RWPE1 (cell line): ENCODE data around the gene POSTN.
A peak's percentile ranks its signal among the peaks of the same experiment; 100 is the strongest.

Experiments
- CTCF ChIA-PET: fragments of 350-600 bp; sonication (Branson Sonifier 250); formaldehyde crosslinking; extraction: SDS; loops from one replicate; lab custom pipeline; 2021; lab: Yijun Ruan, JAX
- POLR2A ChIA-PET: fragments of 400-600 bp; formaldehyde crosslinking; extraction: SDS; loops from one replicate; lab custom pipeline; 2020; ENCODE audit warnings: antibody characterized with exemption; ENCODE audit not compliant: low non-redundant PET; lab: Yijun Ruan, JAX
- DNase-seq: peaks from one replicate; pipeline ENCODE4 v3.0.0; 2012; ENCODE audit warnings: low spot score
- H3K27ac ChIP-seq: fragments of 450-650 bp; 2 replicates; pipeline ENCODE4 v1.5.1; 2017
- TF ChIP-seq, protein P1 (sequence below): fragments of 450-650 bp; conservative IDR thresholded peaks from 2 replicates; pipeline ENCODE4 v1.5.1; 2017; ENCODE audit warnings: low read depth, mild to moderate bottlenecking

The POSTN gene

DNA sequence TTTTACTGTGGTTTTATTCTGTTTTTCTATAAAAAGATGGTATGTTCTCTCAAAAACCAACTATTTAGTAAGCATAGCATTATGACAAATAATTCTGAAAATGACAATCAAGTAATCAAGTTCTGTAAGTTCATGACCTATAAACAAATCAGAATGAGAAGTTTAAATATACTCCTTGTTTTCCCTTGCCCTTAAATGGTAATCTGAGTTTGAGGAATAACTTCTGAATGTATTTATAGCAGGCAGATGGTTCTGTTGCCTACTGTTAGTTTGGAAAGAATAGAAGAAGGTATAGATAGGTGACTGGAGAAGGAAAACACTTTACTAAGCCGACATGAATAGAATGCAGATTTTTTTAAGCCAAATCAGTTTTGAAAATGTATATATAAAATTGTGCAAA, 63.9 kb downstream of the POSTN start:
- H3K27ac ChIP-seq: no peak overlapping the region
- no peak for DNase-seq
- ChIA-PET CTCF (interaction anchor here (0.7 kb wide), 1 partner anchor 9 kb away, joined by 4 read pairs; no protein-coding TSS in a partner anchor), POLR2A (no interaction called here)
- TF ChIP-seq, protein P1, sequence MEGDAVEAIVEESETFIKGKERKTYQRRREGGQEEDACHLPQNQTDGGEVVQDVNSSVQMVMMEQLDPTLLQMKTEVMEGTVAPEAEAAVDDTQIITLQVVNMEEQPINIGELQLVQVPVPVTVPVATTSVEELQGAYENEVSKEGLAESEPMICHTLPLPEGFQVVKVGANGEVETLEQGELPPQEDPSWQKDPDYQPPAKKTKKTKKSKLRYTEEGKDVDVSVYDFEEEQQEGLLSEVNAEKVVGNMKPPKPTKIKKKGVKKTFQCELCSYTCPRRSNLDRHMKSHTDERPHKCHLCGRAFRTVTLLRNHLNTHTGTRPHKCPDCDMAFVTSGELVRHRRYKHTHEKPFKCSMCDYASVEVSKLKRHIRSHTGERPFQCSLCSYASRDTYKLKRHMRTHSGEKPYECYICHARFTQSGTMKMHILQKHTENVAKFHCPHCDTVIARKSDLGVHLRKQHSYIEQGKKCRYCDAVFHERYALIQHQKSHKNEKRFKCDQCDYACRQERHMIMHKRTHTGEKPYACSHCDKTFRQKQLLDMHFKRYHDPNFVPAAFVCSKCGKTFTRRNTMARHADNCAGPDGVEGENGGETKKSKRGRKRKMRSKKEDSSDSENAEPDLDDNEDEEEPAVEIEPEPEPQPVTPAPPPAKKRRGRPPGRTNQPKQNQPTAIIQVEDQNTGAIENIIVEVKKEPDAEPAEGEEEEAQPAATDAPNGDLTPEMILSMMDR: no peak

DNA sequence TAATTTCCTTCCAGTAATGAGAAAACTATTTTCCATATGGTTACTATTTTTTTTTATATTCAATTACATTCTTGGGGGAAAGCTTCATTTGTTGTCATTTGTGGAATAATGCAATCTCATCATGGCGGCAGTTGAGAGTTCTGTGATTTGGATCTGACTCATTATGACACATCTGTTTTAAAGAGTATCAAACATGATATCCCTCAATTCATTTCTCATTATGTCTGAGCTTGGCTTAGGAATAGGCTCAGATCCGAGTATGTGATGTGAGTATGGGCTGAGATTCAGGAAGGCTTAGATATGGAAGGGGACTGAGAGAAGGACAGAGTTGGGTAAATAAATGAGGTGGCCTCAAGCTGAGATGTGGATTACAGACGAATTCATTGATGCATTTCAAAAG, 64.4 kb downstream of the POSTN start:
- TF ChIP-seq, protein P1: no peak
- ChIA-PET POLR2A (no interaction called here), CTCF (interaction anchor here (0.7 kb wide), 1 partner anchor 10 kb away, joined by 4 read pairs; no protein-coding TSS in a partner anchor)
- peak; percentile 17 for DNase-seq
- H3K27ac ChIP-seq: no peak overlapping the region

- TF ChIP-seq, protein P1: no peak
- no peak overlapping the region for H3K27ac ChIP-seq
- ChIA-PET CTCF (no interaction called here), POLR2A (no interaction called here)
- no peak for DNase-seq
These were observed 67.5 kb downstream of the POSTN start for GRCh38 chr13:37531049-37531448.

DNA sequence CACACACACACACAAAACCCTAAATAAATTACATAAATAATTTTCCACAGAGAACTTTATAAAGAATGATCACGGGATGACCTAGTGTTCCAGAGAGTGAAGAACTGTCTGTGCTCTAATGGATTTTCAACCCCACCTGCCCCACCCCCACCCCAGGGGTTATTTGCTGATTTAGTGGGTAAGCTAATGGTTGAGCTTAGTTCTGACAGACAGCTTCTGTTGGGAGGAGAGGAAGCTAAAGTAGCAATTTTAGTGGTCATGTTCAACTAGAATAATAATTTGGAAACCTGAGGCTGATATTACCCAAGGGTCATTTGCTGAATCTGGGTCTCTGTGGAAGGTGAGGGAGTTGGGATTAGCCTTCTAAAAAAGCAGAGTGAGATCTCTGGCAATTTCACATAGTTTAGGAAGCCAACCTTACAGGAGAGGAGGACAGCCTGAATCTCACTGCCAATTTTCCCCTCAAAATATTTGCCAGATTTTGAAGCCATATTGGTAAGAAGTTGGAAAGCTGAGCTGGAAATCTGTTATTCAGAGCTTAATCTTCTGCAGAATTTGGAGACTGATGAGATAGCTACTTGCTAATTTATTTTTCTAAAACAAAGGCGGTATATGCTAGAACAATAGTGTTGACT, 68.7 kb downstream of the POSTN start:
- TF ChIP-seq, protein P1: no peak
- ChIA-PET POLR2A (no interaction called here), CTCF (no interaction called here)
- DNase-seq: no peak
- H3K27ac ChIP-seq: no peak overlapping the region

- ChIA-PET POLR2A (no interaction called here), CTCF (no interaction called here)
- H3K27ac ChIP-seq: no peak overlapping the region
- TF ChIP-seq, protein P1: no peak
- DNase-seq: no peak
These were observed 71.7 kb downstream of the POSTN start for GRCh38 chr13:37526710-37527473.

DNA sequence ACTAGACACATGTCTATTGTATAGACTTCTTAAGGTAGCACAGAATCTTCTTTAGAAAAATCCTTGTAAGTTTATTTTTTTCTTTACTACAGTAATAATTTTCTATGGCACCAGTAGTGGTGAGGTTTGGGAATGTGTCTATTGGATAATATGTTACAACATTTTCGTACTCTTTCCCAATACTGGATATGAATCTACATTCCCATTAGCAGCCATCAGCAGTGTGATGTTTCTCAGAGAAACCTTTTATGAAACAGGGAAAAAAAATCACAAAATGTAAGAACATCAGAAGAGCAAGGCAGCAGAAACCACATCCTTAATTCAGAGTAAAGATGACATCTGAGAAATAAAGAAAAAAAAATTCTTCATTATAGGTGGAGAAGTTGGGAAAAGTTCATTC, 83.3 kb downstream of the POSTN start:
- ChIA-PET POLR2A (no interaction called here), CTCF (no interaction called here)
- no peak overlapping the region for H3K27ac ChIP-seq
- DNase-seq: no peak
- TF ChIP-seq, protein P1: no peak
